A673 (cell line): Measurements from ENCODE around the gene ANKRD11.

ENCODE experiments used
- CTCF ChIP-seq: fragments of 300-800, 200-600 bp; sonication (generic); conservative IDR thresholded peaks from 2 replicates; pipeline ENCODE4 v1.5.1; 2017; ENCODE audit warnings: low read depth, mild to moderate bottlenecking, antibody characterized with exemption, low read length, moderate library complexity, mixed read lengths
- EZH2 ChIP-seq: fragments of 200-600 bp; sonication (generic); IDR thresholded peaks from 2 replicates; pipeline ENCODE4 v1.6.1; 2017; ENCODE audit warnings: borderline replicate concordance, low read depth, mild to moderate bottlenecking, mixed read lengths, antibody characterized with exemption, low read length; ENCODE audit not compliant: poor library complexity, severe bottlenecking

- TF ChIP-seq CTCF (no peak), EZH2 (no peak)
Measured at GRCh38 chr16:89523680-89524344, 33.5 kb upstream of the ANKRD11 start.
